ENCODE results near the gene IL1RAP.
"Not testable (repeated sequence)": the region's sequence is repeated elsewhere in the genome, so short reads cannot be mapped to it uniquely, and the experiment has no call there.

Gene IL1RAP

GRCh38 chr3:190516416-190516815 lies 2.5 kb downstream of the IL1RAP start:
- H3K9me3 ChIP-seq (ENCODE audit: control insufficient read depth, insufficient read depth, low read length), result no peaks in the 10 kb centered on the region
- no peaks in the 10 kb centered on the region for H3K36me3 ChIP-seq (ENCODE audit: control insufficient read depth, insufficient read depth, low read length)
- H3K27me3 ChIP-seq (ENCODE audit: control insufficient read depth, insufficient read depth, low read length), result peaks cover 49% of the 10 kb centered on the region
- no peaks in the 10 kb centered on the region for H3K4me1 ChIP-seq (ENCODE audit: control insufficient read depth, insufficient read depth, low read length)
- no peak overlapping the region for H3K4me3 ChIP-seq (ENCODE audit: low read depth, low read length)
- no peak overlapping the region for H3K9ac ChIP-seq (ENCODE audit: low read depth, low read length)

GRCh38 chr3:190517687-190518086 lies 3.8 kb downstream of the IL1RAP start:
- Histone ChIP-seq H3K9ac (ENCODE audit: low read depth, low read length) (no peak overlapping the region), H3K27me3 (ENCODE audit: control insufficient read depth, insufficient read depth, low read length) (peaks cover 36% of the 10 kb centered on the region)

GRCh38 chr3:190518531-190518930 lies 4.6 kb downstream of the IL1RAP start:
- H3K36me3 ChIP-seq (ENCODE audit: control insufficient read depth, insufficient read depth, low read length); H3K9me3 ChIP-seq (ENCODE audit: control insufficient read depth, insufficient read depth, low read length); H3K4me3 ChIP-seq (ENCODE audit: low read depth, low read length); H3K4me1 ChIP-seq (ENCODE audit: control insufficient read depth, insufficient read depth, low read length); H3K9ac ChIP-seq (ENCODE audit: low read depth, low read length): not testable (repeated sequence)
- peaks cover 27% of the 10 kb centered on the region for H3K27me3 ChIP-seq (ENCODE audit: control insufficient read depth, insufficient read depth, low read length)

More at GRCh38 chr3:190517687-190518086, 3.8 kb downstream of the IL1RAP start:
- H3K9me3 ChIP-seq (ENCODE audit: control insufficient read depth, insufficient read depth, low read length), result no peaks in the 10 kb centered on the region
- H3K36me3 ChIP-seq (ENCODE audit: control insufficient read depth, insufficient read depth, low read length), result no peaks in the 10 kb centered on the region
- H3K4me3 ChIP-seq (ENCODE audit: low read depth, low read length), result no peak overlapping the region
- H3K4me1 ChIP-seq (ENCODE audit: control insufficient read depth, insufficient read depth, low read length), result no peaks in the 10 kb centered on the region

GRCh38 chr3:190519886-190520285 lies 6.0 kb downstream of the IL1RAP start:
- H3K36me3 ChIP-seq (ENCODE audit: control insufficient read depth, insufficient read depth, low read length), result no peaks in the 10 kb centered on the region
- H3K4me3 ChIP-seq (ENCODE audit: low read depth, low read length), result no peak overlapping the region
- no peaks in the 10 kb centered on the region for H3K9me3 ChIP-seq (ENCODE audit: control insufficient read depth, insufficient read depth, low read length)
- no peaks in the 10 kb centered on the region for H3K4me1 ChIP-seq (ENCODE audit: control insufficient read depth, insufficient read depth, low read length)
- H3K9ac ChIP-seq (ENCODE audit: low read depth, low read length), result no peak overlapping the region
- peaks cover 22% of the 10 kb centered on the region for H3K27me3 ChIP-seq (ENCODE audit: control insufficient read depth, insufficient read depth, low read length)

- H3K9ac ChIP-seq (ENCODE audit: low read depth, low read length), result no peak overlapping the region
- peaks cover 2% of the 10 kb centered on the region for H3K27me3 ChIP-seq (ENCODE audit: control insufficient read depth, insufficient read depth, low read length)
- no peaks in the 10 kb centered on the region for H3K9me3 ChIP-seq (ENCODE audit: control insufficient read depth, insufficient read depth, low read length)
- no peaks in the 10 kb centered on the region for H3K4me1 ChIP-seq (ENCODE audit: control insufficient read depth, insufficient read depth, low read length)
- no peak overlapping the region for H3K4me3 ChIP-seq (ENCODE audit: low read depth, low read length)
- H3K36me3 ChIP-seq (ENCODE audit: control insufficient read depth, insufficient read depth, low read length), result no peaks in the 10 kb centered on the region
Measured at GRCh38 chr3:190521998-190522397, 8.1 kb downstream of the IL1RAP start.

- Histone ChIP-seq H3K36me3 (ENCODE audit: control insufficient read depth, insufficient read depth, low read length) (no peaks in the 10 kb centered on the region), H3K4me1 (ENCODE audit: control insufficient read depth, insufficient read depth, low read length) (no peaks in the 10 kb centered on the region), H3K27me3 (ENCODE audit: control insufficient read depth, insufficient read depth, low read length) (no peaks in the 10 kb centered on the region), H3K9ac (ENCODE audit: low read depth, low read length) (no peak overlapping the region), H3K9me3 (ENCODE audit: control insufficient read depth, insufficient read depth, low read length) (no peaks in the 10 kb centered on the region), H3K4me3 (ENCODE audit: low read depth, low read length) (no peak overlapping the region)
Measured at GRCh38 chr3:190522621-190523222, 8.8 kb downstream of the IL1RAP start.

GRCh38 chr3:190524942-190525341 lies 11.1 kb downstream of the IL1RAP start:
- no peak overlapping the region for H3K4me3 ChIP-seq (ENCODE audit: low read depth, low read length)
- no peaks in the 10 kb centered on the region for H3K9me3 ChIP-seq (ENCODE audit: control insufficient read depth, insufficient read depth, low read length)
- H3K36me3 ChIP-seq (ENCODE audit: control insufficient read depth, insufficient read depth, low read length), result no peaks in the 10 kb centered on the region
- H3K9ac ChIP-seq (ENCODE audit: low read depth, low read length), result no peak overlapping the region
- H3K27me3 ChIP-seq (ENCODE audit: control insufficient read depth, insufficient read depth, low read length), result no peaks in the 10 kb centered on the region
- no peaks in the 10 kb centered on the region for H3K4me1 ChIP-seq (ENCODE audit: control insufficient read depth, insufficient read depth, low read length)

GRCh38 chr3:190525634-190526033 lies 11.7 kb downstream of the IL1RAP start:
- Histone ChIP-seq H3K4me1 (ENCODE audit: control insufficient read depth, insufficient read depth, low read length) (no peaks in the 10 kb centered on the region), H3K4me3 (ENCODE audit: low read depth, low read length) (no peak overlapping the region), H3K9ac (ENCODE audit: low read depth, low read length) (no peak overlapping the region), H3K27me3 (ENCODE audit: control insufficient read depth, insufficient read depth, low read length) (no peaks in the 10 kb centered on the region), H3K36me3 (ENCODE audit: control insufficient read depth, insufficient read depth, low read length) (no peaks in the 10 kb centered on the region), H3K9me3 (ENCODE audit: control insufficient read depth, insufficient read depth, low read length) (no peaks in the 10 kb centered on the region)

- H3K36me3 ChIP-seq (ENCODE audit: control insufficient read depth, insufficient read depth, low read length), result no peaks in the 10 kb centered on the region
- no peak overlapping the region for H3K4me3 ChIP-seq (ENCODE audit: low read depth, low read length)
- no peak overlapping the region for H3K9ac ChIP-seq (ENCODE audit: low read depth, low read length)
- no peaks in the 10 kb centered on the region for H3K4me1 ChIP-seq (ENCODE audit: control insufficient read depth, insufficient read depth, low read length)
- H3K27me3 ChIP-seq (ENCODE audit: control insufficient read depth, insufficient read depth, low read length), result no peaks in the 10 kb centered on the region
- no peaks in the 10 kb centered on the region for H3K9me3 ChIP-seq (ENCODE audit: control insufficient read depth, insufficient read depth, low read length)
Measured at GRCh38 chr3:190526787-190527762, 13.2 kb downstream of the IL1RAP start.

- no peak overlapping the region for H3K4me3 ChIP-seq (ENCODE audit: low read depth, low read length)
- H3K36me3 ChIP-seq (ENCODE audit: control insufficient read depth, insufficient read depth, low read length), result no peaks in the 10 kb centered on the region
- no peaks in the 10 kb centered on the region for H3K9me3 ChIP-seq (ENCODE audit: control insufficient read depth, insufficient read depth, low read length)
- no peaks in the 10 kb centered on the region for H3K27me3 ChIP-seq (ENCODE audit: control insufficient read depth, insufficient read depth, low read length)
- no peak overlapping the region for H3K9ac ChIP-seq (ENCODE audit: low read depth, low read length)
- H3K4me1 ChIP-seq (ENCODE audit: control insufficient read depth, insufficient read depth, low read length), result no peaks in the 10 kb centered on the region
Measured at GRCh38 chr3:190528706-190529105, 14.8 kb downstream of the IL1RAP start.

GRCh38 chr3:190531406-190531805 lies 17.5 kb downstream of the IL1RAP start:
- Histone ChIP-seq H3K4me3 (ENCODE audit: low read depth, low read length) (no peak overlapping the region), H3K9ac (ENCODE audit: low read depth, low read length) (no peak overlapping the region), H3K4me1 (ENCODE audit: control insufficient read depth, insufficient read depth, low read length) (no peaks in the 10 kb centered on the region), H3K27me3 (ENCODE audit: control insufficient read depth, insufficient read depth, low read length) (peaks cover 2% of the 10 kb centered on the region), H3K9me3 (ENCODE audit: control insufficient read depth, insufficient read depth, low read length) (no peaks in the 10 kb centered on the region), H3K36me3 (ENCODE audit: control insufficient read depth, insufficient read depth, low read length) (no peaks in the 10 kb centered on the region)

GRCh38 chr3:190532731-190533203 lies 18.9 kb downstream of the IL1RAP start:
- H3K4me1 ChIP-seq (ENCODE audit: control insufficient read depth, insufficient read depth, low read length), result no peaks in the 10 kb centered on the region

More at GRCh38 chr3:190532731-190533203, 18.9 kb downstream of the IL1RAP start:
- Histone ChIP-seq H3K27me3 (ENCODE audit: control insufficient read depth, insufficient read depth, low read length) (peaks cover 9% of the 10 kb centered on the region), H3K9ac (ENCODE audit: low read depth, low read length) (no peak overlapping the region), H3K9me3 (ENCODE audit: control insufficient read depth, insufficient read depth, low read length) (no peaks in the 10 kb centered on the region), H3K36me3 (ENCODE audit: control insufficient read depth, insufficient read depth, low read length) (no peaks in the 10 kb centered on the region), H3K4me3 (ENCODE audit: low read depth, low read length) (no peak overlapping the region)

Measured in iPS-15b (cell line).